ENCODE data around the gene UTP3.

GRCh38 chr4:70706044-70706461 is 17.7 kb downstream of the UTP3 start:
- TF ChIP-seq CTCF (IDR thresholded peaks at IDR 0.05) (no peak), POLR2A (IDR thresholded peaks at IDR 0.05) (no peak)

Data from thyroid gland (tissue), 4 donors.